DND-41 (cell line): ENCODE measurements around the gene MCTP1.

Source experiments
- EZH2 ChIP-seq: IDR thresholded peaks from 3 replicates; pipeline ENCODE4 v1.6.1; 2012; ENCODE audit warnings: borderline replicate concordance, low read depth, mild to moderate bottlenecking, moderate library complexity, low read length, inconsistent platforms; ENCODE audit not compliant: severe bottlenecking
- TF ChIP-seq, protein P1 (sequence below): IDR thresholded peaks from 2 replicates; pipeline ENCODE4 v1.5.1; 2012; ENCODE audit warnings: borderline replicate concordance, low read length, moderate library complexity, mild to moderate bottlenecking; ENCODE audit not compliant: poor library complexity, severe bottlenecking; ENCODE audit errors: extremely low read depth

DNA sequence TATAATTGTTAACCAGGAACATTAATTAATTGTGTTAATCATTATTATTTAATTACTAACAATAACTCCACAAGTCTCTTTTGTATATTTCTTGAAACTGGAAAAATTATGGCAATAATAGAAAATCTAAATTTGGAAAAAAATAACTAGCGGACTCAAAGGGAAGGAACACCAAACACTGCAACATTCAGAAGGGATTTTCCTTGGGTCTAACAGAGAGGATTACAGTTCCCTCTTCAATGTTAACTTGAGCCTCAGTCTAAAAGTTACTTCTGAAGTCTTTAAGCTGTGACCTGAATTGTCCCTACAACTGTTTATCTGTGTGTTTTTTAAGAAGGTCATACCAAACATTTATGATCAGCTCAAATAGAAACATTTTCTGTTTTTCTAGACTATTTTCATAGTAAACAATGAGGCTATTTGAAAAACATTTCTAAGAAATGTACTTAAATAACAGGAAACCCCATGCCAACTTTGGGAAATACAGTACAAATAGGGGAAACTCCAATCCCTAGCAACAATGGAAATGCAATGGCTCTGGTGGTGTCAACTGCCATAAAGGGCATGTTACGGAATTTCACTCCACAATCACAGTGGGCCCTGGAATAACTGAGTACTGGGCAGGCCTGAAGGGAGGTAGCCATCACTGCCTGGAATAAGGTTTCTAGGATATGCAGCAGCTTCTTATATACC is 61.2 kb downstream of the MCTP1 start:
- TF ChIP-seq, protein P1, sequence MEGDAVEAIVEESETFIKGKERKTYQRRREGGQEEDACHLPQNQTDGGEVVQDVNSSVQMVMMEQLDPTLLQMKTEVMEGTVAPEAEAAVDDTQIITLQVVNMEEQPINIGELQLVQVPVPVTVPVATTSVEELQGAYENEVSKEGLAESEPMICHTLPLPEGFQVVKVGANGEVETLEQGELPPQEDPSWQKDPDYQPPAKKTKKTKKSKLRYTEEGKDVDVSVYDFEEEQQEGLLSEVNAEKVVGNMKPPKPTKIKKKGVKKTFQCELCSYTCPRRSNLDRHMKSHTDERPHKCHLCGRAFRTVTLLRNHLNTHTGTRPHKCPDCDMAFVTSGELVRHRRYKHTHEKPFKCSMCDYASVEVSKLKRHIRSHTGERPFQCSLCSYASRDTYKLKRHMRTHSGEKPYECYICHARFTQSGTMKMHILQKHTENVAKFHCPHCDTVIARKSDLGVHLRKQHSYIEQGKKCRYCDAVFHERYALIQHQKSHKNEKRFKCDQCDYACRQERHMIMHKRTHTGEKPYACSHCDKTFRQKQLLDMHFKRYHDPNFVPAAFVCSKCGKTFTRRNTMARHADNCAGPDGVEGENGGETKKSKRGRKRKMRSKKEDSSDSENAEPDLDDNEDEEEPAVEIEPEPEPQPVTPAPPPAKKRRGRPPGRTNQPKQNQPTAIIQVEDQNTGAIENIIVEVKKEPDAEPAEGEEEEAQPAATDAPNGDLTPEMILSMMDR = no peak
- no peak for TF ChIP-seq EZH2
